RWPE1 (cell line): ENCODE data around the gene CCNT2.

Experiments used
- CTCF ChIA-PET: fragments of 350-600 bp; sonication (Branson Sonifier 250); formaldehyde crosslinking; extraction: SDS; loops from one replicate; lab custom pipeline; 2021; lab: Yijun Ruan, JAX
- POLR2A ChIA-PET: fragments of 400-600 bp; formaldehyde crosslinking; extraction: SDS; loops from one replicate; lab custom pipeline; 2020; ENCODE audit warnings: antibody characterized with exemption; ENCODE audit not compliant: low non-redundant PET; lab: Yijun Ruan, JAX
- DNase-seq: peaks from one replicate; pipeline ENCODE4 v3.0.0; 2012; ENCODE audit warnings: low spot score
- H3K27ac ChIP-seq: fragments of 450-650 bp; 2 replicates; pipeline ENCODE4 v1.5.1; 2017
- CTCF ChIP-seq: fragments of 450-650 bp; conservative IDR thresholded peaks from 2 replicates; pipeline ENCODE4 v1.5.1; 2017; ENCODE audit warnings: low read depth, mild to moderate bottlenecking

CCNT2 gene

GRCh38 chr2:134980639-134981038 is 62.0 kb downstream of the CCNT2 start:
- no peak for TF ChIP-seq CTCF
- no peak for DNase-seq
- ChIA-PET POLR2A (no interaction called here), CTCF (interaction anchor here (0.6 kb wide), 1 partner anchor 38 kb away, joined by 4 read pairs; no protein-coding TSS in a partner anchor)
- H3K27ac ChIP-seq, result no peak overlapping the region

DNA sequence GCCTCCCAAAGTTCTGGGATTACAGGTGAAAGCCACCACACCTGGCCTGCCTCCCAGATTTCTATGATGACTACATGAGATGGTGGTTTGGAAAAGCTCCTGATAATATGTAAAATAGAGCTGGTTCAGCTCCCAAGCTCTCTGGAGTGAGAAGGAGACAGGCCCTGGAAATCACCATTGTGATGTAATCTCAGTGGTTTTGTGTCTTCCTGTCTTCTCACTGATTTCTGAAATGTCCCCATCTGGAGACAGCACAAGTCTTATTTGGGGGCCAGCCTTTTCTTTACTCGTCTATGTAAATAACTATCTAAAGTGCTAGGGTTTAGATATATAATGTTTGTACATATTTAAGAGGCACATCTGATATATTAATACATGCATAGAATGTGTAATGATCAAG is 64.0 kb downstream of the CCNT2 start:
- no peak overlapping the region for H3K27ac ChIP-seq
- no peak for DNase-seq
- ChIA-PET POLR2A (no interaction called here), CTCF (interaction anchor here (0.6 to 0.7 kb wide), 2 partner anchors 221 to 984 kb away, joined by 3 read pairs; no protein-coding TSS in a partner anchor)
- no peak for TF ChIP-seq CTCF

- H3K27ac ChIP-seq, result no peak overlapping the region
- ChIA-PET POLR2A (no interaction called here), CTCF (no interaction called here)
- DNase-seq, result no peak
- TF ChIP-seq CTCF, result no peak
Observed at GRCh38 chr2:134985061-134985460, 66.4 kb downstream of the CCNT2 start.

DNA sequence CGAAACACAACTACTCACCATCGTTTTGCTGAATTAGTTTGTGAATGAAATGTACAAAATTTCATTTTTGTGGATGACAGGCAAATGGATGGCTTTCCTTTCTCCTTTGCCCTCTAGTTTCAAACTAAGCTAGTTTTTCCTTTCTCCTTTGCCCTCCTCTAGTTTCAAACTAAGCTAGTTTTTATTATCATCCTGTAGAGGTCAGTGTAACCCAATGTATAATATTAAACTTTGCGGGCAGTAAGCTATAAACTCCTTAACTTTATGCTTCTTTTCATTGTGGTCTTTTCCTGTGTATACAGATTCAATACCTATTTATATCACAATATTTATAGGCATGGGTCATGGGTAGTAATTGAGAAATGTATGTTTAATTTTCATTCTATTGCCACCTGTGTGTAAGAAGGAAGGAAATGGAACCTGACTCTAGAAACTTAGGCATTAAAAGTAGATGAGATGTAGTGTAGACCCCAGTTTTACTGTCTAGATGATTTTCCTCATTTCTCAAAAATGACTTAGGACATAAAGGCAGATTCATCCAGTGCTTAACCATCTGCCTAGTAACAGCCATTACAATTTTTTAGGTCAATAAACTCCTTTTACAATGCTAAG is 70.5 kb downstream of the CCNT2 start:
- peak; percentile 68 for TF ChIP-seq CTCF
- ChIA-PET POLR2A (no interaction called here), CTCF (interaction anchor here (0.5 to 1.3 kb wide), 9 partner anchors 11 to 1380 kb away, joined by 3 to 5 read pairs (median 3); no protein-coding TSS in a partner anchor)
- H3K27ac ChIP-seq, result no peak overlapping the region
- peak; percentile 36 for DNase-seq

DNA sequence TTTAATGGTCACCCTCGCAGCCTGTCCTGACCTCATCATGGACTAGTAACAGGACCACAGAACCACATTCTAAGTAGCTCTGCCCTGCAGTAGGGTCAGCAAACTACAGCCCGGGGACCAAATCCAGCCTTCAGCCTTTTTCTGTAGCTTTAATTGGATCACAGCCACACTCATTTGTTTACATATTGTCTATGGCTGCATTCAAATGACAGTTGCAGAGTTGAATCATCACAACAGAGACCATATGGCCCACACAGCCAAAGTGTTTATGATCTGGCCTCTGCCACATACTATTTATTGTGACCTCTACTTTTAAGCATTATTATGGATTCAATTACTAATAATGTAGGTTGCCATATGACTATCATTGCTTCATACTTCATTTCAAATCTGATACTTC is 80.9 kb downstream of the CCNT2 start:
- CTCF ChIA-PET, result interaction anchor here (0.6 kb wide), 1 partner anchor 110 kb away, joined by 3 read pairs; no protein-coding TSS in a partner anchor
- no peak for TF ChIP-seq CTCF
- H3K27ac ChIP-seq, result no peak overlapping the region
- no peak for DNase-seq
- POLR2A ChIA-PET, result no interaction called here

DNA sequence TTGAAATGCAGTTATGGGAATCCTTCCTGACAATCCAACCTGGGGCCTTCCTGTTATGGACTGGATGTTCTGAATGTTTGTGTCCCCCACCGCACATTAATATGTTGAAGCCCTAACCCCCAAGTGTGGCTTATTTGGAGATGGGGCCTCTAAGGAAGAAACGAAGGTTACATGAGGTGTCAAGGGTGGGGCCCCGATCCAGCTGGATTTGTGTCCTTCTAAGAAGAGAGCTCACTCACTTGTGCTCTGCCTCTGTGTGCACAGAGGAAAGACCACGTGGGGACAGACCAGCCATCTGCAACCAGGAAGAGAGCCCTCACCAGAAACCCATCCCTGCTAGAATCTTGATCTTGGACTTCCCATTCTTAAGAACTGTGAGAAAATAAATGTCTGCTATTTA is 84.2 kb downstream of the CCNT2 start:
- DNase-seq, result no peak
- H3K27ac ChIP-seq, result no peak overlapping the region
- ChIA-PET CTCF (interaction anchor here (0.6 kb wide), 2 partner anchors 120 to 229 kb away, joined by 3 read pairs; no protein-coding TSS in a partner anchor), POLR2A (no interaction called here)
- TF ChIP-seq CTCF, result no peak
